DOHH2 (cell line): ENCODE measurements around the gene KIAA1191.

Experiments
- H3F3A ChIP-seq: fragments of 200-600 bp; sonication (generic), shearing (Covaris generic); 2 replicates; pipeline ENCODE4 v1.6.0; 2016; ENCODE audit warnings: antibody characterized with exemption, mild to moderate bottlenecking; ENCODE audit not compliant: control insufficient read depth, insufficient read depth
- H3K27ac ChIP-seq: fragments of 200-600 bp; sonication (generic); 2 replicates; pipeline ENCODE4 v1.5.1; 2014; ENCODE audit warnings: low read depth, mild to moderate bottlenecking, low read length, moderate library complexity
- H3K27me3 ChIP-seq: fragments of 200-600 bp; sonication (generic); 2 replicates; pipeline ENCODE4 v1.6.1; 2014; ENCODE audit warnings: mild to moderate bottlenecking, low read length, mixed read lengths; ENCODE audit not compliant: control insufficient read depth
- H3K36me3 ChIP-seq: fragments of 200-600 bp; sonication (generic); 2 replicates; pipeline ENCODE4 v1.6.1; 2014; ENCODE audit warnings: mild to moderate bottlenecking, low read length, moderate library complexity, mixed read lengths; ENCODE audit not compliant: control insufficient read depth
- H3K4me1 ChIP-seq: fragments of 200-600 bp; sonication (generic); 2 replicates; pipeline ENCODE4 v1.6.1; 2014; ENCODE audit warnings: mild to moderate bottlenecking, low read length, mixed read lengths; ENCODE audit not compliant: control insufficient read depth
- H3K4me2 ChIP-seq: fragments of 200-600 bp; sonication (generic); 2 replicates; pipeline ENCODE4 v1.6.0; 2014; ENCODE audit warnings: mild to moderate bottlenecking, low read length, moderate library complexity
- H3K4me3 ChIP-seq: fragments of 200-600 bp; sonication (generic); 2 replicates; pipeline ENCODE4 v1.5.1; 2014; ENCODE audit warnings: mild to moderate bottlenecking, low read length, mixed read lengths
- H3K79me2 ChIP-seq: fragments of 200-600 bp; sonication (generic); 2 replicates; pipeline ENCODE4 v1.6.1; 2014; ENCODE audit warnings: mild to moderate bottlenecking, low read length, mixed read lengths; ENCODE audit not compliant: control insufficient read depth
- H3K9me2 ChIP-seq: fragments of 200-600 bp; sonication (generic); replicated peaks from 2 replicates; pipeline ENCODE4 v1.6.1; 2014; ENCODE audit warnings: mild to moderate bottlenecking, low read length, mixed read lengths; ENCODE audit not compliant: control insufficient read depth
- H3K9me3 ChIP-seq: fragments of 200-600 bp; sonication (generic); 2 replicates; pipeline ENCODE4 v1.6.1; 2014; ENCODE audit warnings: antibody characterized with exemption, low read length, mixed read lengths; ENCODE audit not compliant: control insufficient read depth, insufficient read depth
- H4K20me1 ChIP-seq: fragments of 200-600 bp; sonication (generic); 2 replicates; pipeline ENCODE4 v1.6.0; 2014; ENCODE audit warnings: low read depth, mild to moderate bottlenecking, antibody characterized with exemption, low read length, moderate library complexity; ENCODE audit not compliant: control insufficient read depth, insufficient read depth
- CTCF ChIP-seq: fragments of 200-600 bp; sonication (generic); IDR thresholded peaks from one replicate; pipeline ENCODE4 v1.5.1; 2014; ENCODE audit warnings: antibody characterized with exemption, mild to moderate bottlenecking, low read depth, low read length; ENCODE audit not compliant: poor library complexity, severe bottlenecking
- EZH2phosphoT487 ChIP-seq: fragments of 200-600 bp; sonication (generic); IDR thresholded peaks from 2 replicates; pipeline ENCODE4 v1.6.1; 2017; ENCODE audit warnings: borderline replicate concordance, mild to moderate bottlenecking, antibody characterized with exemption, low read length, moderate library complexity, mixed read lengths

Gene KIAA1191

GRCh38 chr5:176360894-176361436 is 599 bp downstream of the KIAA1191 start:
- Histone ChIP-seq H3K9me2 (no peaks in the 10 kb centered on the region), H3F3A (peaks cover 9% of the 10 kb centered on the region), H3K79me2 (peaks cover 49% of the 10 kb centered on the region), H3K9me3 (no peaks in the 10 kb centered on the region), H3K36me3 (peaks cover 32% of the 10 kb centered on the region), H3K27ac (peak overlapping the region; percentile 52), H3K4me3 (peak overlapping the region; percentile 93), H3K27me3 (0 out of 2 replicates have a peak, but pooled peaks cover 3% of the 10 kb centered on the region), H3K4me2 (peak overlapping the region; percentile 86), H3K4me1 (peaks cover 31% of the 10 kb centered on the region), H4K20me1 (peaks cover 7% of the 10 kb centered on the region; the same call in 1 of the 2 replicates)
- TF ChIP-seq CTCF = no peak
- TF ChIP-seq EZH2phosphoT487 = no peak

- Histone ChIP-seq H4K20me1 (peaks cover 7% of the 10 kb centered on the region; the same call in 1 of the 2 replicates), H3K79me2 (peaks cover 61% of the 10 kb centered on the region), H3K36me3 (peaks cover 39% of the 10 kb centered on the region), H3K4me1 (peaks cover 22% of the 10 kb centered on the region), H3K4me2 (peak overlapping the region; percentile 86), H3K27me3 (0 out of 2 replicates have a peak, but pooled peaks cover under 1% of the 10 kb centered on the region), H3K27ac (no peak overlapping the region), H3F3A (peaks cover 9% of the 10 kb centered on the region), H3K4me3 (peak overlapping the region; percentile 11), H3K9me2 (no peaks in the 10 kb centered on the region), H3K9me3 (no peaks in the 10 kb centered on the region)
- TF ChIP-seq EZH2phosphoT487 (no peak), CTCF (no peak)
Measured at GRCh38 chr5:176359658-176360057, 1.9 kb downstream of the KIAA1191 start.

GRCh38 chr5:176356179-176356566 is 5.4 kb downstream of the KIAA1191 start:
- H4K20me1 ChIP-seq = peaks cover 7% of the 10 kb centered on the region; the same call in 1 of the 2 replicates
- no peak overlapping the region for H3K4me3 ChIP-seq
- H3K9me3 ChIP-seq = no peaks in the 10 kb centered on the region
- H3K27me3 ChIP-seq = no peaks in the 10 kb centered on the region
- no peak for TF ChIP-seq EZH2phosphoT487
- TF ChIP-seq CTCF = no peak
- peaks cover 9% of the 10 kb centered on the region for H3K4me1 ChIP-seq
- no peaks in the 10 kb centered on the region for H3K9me2 ChIP-seq
- H3K79me2 ChIP-seq = peaks cover 88% of the 10 kb centered on the region
- no peak overlapping the region for H3K27ac ChIP-seq
- peaks cover 73% of the 10 kb centered on the region for H3K36me3 ChIP-seq
- peaks cover 2% of the 10 kb centered on the region; the same call in 1 of the 2 replicates for H3F3A ChIP-seq
- no peak overlapping the region for H3K4me2 ChIP-seq
